H1 (cell line): ENCODE data around the gene CD248. TPM values are rescaled to one million over a fixed set of nuclear protein-coding genes. Genes with fewer than 3 reads are reported as not detected.

Experiments used
- BACH1 ChIP-seq: IDR thresholded peaks from 2 replicates; pipeline ENCODE4 v1.6.1; 2012; ENCODE audit warnings: low read length, improper control_type of control experiment
- BRCA1 ChIP-seq: IDR thresholded peaks from 2 replicates; pipeline ENCODE4 v1.6.1; 2012; ENCODE audit warnings: low read depth, low read length, improper control_type of control experiment
- CEBPB ChIP-seq: IDR thresholded peaks from 2 replicates; pipeline ENCODE4 v1.6.1; 2012; ENCODE audit warnings: low read depth, low read length
- CHD7 ChIP-seq: fragments of 300-600 bp; sonication (generic); IDR thresholded peaks from 2 replicates; pipeline ENCODE4 v1.7.1; 2012; ENCODE audit warnings: low read length, moderate library complexity, mild to moderate bottlenecking, inconsistent platforms; ENCODE audit not compliant: insufficient replicate concordance
- CREB1 ChIP-seq: IDR thresholded peaks from 2 replicates; pipeline ENCODE4 v1.6.1; 2012; ENCODE audit warnings: inconsistent platforms
- GTF2F1 ChIP-seq: IDR thresholded peaks from 2 replicates; pipeline ENCODE4 v1.6.1; 2012; ENCODE audit warnings: low read depth, low read length, improper control_type of control experiment, borderline replicate concordance
- KDM1A ChIP-seq: fragments of 200-600, 300-600 bp; sonication (generic); IDR thresholded peaks from 2 replicates; pipeline ENCODE4 v1.7.1; 2016; ENCODE audit warnings: mild to moderate bottlenecking, low read length, borderline replicate concordance
- RBBP5 ChIP-seq: IDR thresholded peaks from 2 replicates; pipeline ENCODE4 v1.7.1; 2012; ENCODE audit warnings: low read depth, mild to moderate bottlenecking, inconsistent platforms, low read length, moderate library complexity, borderline replicate concordance
- RXRA ChIP-seq: IDR thresholded peaks from 2 replicates; pipeline ENCODE4 v1.6.1; 2011; ENCODE audit warnings: low read depth, mild to moderate bottlenecking, low read length, moderate library complexity; ENCODE audit not compliant: insufficient read depth
- USF2 ChIP-seq: IDR thresholded peaks from 2 replicates; pipeline ENCODE4 v1.6.1; 2011; ENCODE audit warnings: low read length, improper control_type of control experiment
- polyA plus RNA-seq, 7 experiments: library from polyadenylated mRNA; depleted of rRNA in 3 of 7; stranded (reverse) in 5 of 7; unstranded in 2 of 7; fragments of >200 nt in 5 of 7; fragments of 200-250 nt in 2 of 7; gene quantifications; 1 replicate in 5 of 7; 2 replicates in 1 of 7; 4 replicates in 1 of 7; pipeline versions ENCODE4 v1.2.1 to v1.2.3, GENCODE V29; 2011 to 2013; ENCODE audit warnings: missing spikeins in 2 of 7, mixed read lengths in 2 of 7
- total RNA-seq: library from RNA; stranded (reverse); fragmentation: NEBNext Ultra II Directional; extraction: Animal tissue kit (Norgen Biotek cat#: 25700); gene quantifications from 2 replicates; pipeline ENCODE4 v1.2.1, GENCODE V29; 2021

CD248 gene
- total and polyA plus RNA-seq, 2 of the 8 experiments (the other 6 are each of a cell fraction or from before 2014, with no cell fraction given), result 2.7 to 3.9 TPM

DNA sequence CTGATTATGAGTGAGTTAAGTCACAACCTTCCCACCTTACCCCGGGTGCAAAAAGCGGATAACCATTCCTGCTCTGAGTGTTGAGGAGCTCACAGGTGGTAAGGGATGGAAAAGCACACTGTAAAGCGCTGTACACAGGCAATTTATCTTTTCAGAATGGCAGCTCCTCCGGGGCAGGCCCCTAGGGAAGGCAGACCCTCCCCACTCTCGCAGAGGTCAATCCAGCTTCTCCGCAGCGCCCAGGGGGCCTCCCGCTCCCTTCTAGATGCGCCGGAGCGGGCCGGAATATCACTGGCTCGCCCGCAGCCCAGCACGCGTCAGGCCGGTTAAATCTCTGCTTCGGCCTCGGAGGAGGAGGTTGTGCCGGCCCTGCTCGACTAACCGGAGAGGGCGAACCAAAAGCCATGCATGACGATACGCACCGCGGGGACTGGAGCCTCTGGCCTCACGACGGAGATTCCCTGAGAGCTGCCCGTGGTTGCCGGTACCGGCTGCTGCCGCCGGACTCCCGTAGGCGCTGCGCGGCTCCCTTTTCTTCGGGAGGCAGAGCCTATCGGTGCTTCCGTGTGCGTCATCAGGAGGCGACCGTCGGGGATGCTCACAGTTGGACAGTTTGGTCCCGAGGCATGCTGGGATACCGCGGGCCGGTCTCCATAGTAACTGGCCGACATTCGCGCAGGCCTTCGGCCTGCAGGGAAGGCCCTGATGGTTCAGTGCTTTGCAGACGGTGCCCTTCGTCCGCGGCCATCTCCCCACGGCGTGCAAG, 27.9 kb upstream of the CD248 start, which contains the start of gene BRMS1 (continued):
- TF ChIP-seq CHD7 (no peak), RXRA (no peak), CEBPB (no peak), CREB1 (peak; percentile 99), RBBP5 (peak; percentile 84), KDM1A (no peak), BRCA1 (peak; percentile 44; the same call in 1 of the 2 replicates), BACH1 (no peak), USF2 (no peak), GTF2F1 (no peak)
